Body of pancreas (tissue), 4 donors: ENCODE results near the gene PPAN. TPM values are rescaled to one million over a fixed set of nuclear protein-coding genes. Genes with fewer than 3 reads are reported as not detected.

Source experiments
- ATAC-seq: fragments of 150-250 bp; one replicate; pipeline ENCODE4 v1.9.1; 2016
- DNase-seq, 4 donors: peaks; one replicate each; pipeline ENCODE4 v3.0.0-alpha.2; 2019
- H3K27ac ChIP-seq, 4 donors: fragments of 200-600 bp; sonication (generic); 1 replicate in 3 of 4; 2 replicates in 1 of 4; pipeline versions ENCODE4 v1.5.1 to v1.6.1; 2016 to 2019; ENCODE audit warnings: mild to moderate bottlenecking in 1 of 4, mixed read lengths in 1 of 4, moderate library complexity in 1 of 4
- H3K27me3 ChIP-seq, 2 donors: fragments of 200-600 bp; sonication (generic); one replicate each; pipeline ENCODE4 v1.6.0; 2016; ENCODE audit warnings: mild to moderate bottlenecking in 1 of 2
- H3K36me3 ChIP-seq, 2 donors: fragments of 200-600 bp; sonication (generic); replicated peaks in 1 of 2; 2 replicates each; pipeline ENCODE4 v1.5.1; 2016; ENCODE audit warnings: low read depth in 2 of 2; ENCODE audit not compliant: insufficient read depth in 1 of 2
- H3K4me1 ChIP-seq: fragments of 200-600 bp; sonication (generic); one replicate; pipeline ENCODE4 v1.6.0; 2016
- H3K4me3 ChIP-seq, 2 donors: fragments of 200-600 bp; sonication (generic); 1 replicate in 1 of 2; 2 replicates in 1 of 2; pipeline ENCODE4 v1.5.1; 2016 to 2019
- H3K9me3 ChIP-seq, 3 donors: fragments of 200-600 bp; sonication (generic); 1 replicate in 2 of 3; 2 replicates in 1 of 3; pipeline ENCODE4 v1.5.1; 2016
- POLR2A ChIP-seq, 3 donors: fragments of 450-650 bp; IDR thresholded peaks; one replicate each; pipeline ENCODE4 v1.6.1; 2016; ENCODE audit warnings: antibody characterized with exemption in 3 of 3, mild to moderate bottlenecking in 2 of 3
- WGBS, 2 donors: methylation state at CpG; one replicate each; pipeline ENCODE4 v1.1.5; 2017; 5-methylcytosine and 5-hydroxymethylcytosine counted together
- intact Hi-C: fragments of 100-400 bp; cut with DNase I; formaldehyde crosslinking; loops from one replicate; pipeline ENCODE4 v1.15.1; 2023
- total RNA-seq, 2 donors: library from RNA; depleted of rRNA; stranded (reverse); fragments of >200 nt; gene quantifications; one replicate each; pipeline ENCODE4 v1.1.0, GENCODE V29; 2016
- TF ChIP-seq, protein P1 (sequence below), 7 experiments: fragments of 450-650 bp in 4 of 7; fragments of 200-600 bp in 3 of 7; sonication (generic) in 3 of 7; IDR thresholded peaks; one replicate each; pipeline ENCODE4 v1.5.1; 2016 to 2019; ENCODE audit warnings: antibody characterized with exemption in 7 of 7

Gene PPAN
- total RNA-seq, 2 donors from 2014 or later, result 11.5 to 14.0 TPM

DNA sequence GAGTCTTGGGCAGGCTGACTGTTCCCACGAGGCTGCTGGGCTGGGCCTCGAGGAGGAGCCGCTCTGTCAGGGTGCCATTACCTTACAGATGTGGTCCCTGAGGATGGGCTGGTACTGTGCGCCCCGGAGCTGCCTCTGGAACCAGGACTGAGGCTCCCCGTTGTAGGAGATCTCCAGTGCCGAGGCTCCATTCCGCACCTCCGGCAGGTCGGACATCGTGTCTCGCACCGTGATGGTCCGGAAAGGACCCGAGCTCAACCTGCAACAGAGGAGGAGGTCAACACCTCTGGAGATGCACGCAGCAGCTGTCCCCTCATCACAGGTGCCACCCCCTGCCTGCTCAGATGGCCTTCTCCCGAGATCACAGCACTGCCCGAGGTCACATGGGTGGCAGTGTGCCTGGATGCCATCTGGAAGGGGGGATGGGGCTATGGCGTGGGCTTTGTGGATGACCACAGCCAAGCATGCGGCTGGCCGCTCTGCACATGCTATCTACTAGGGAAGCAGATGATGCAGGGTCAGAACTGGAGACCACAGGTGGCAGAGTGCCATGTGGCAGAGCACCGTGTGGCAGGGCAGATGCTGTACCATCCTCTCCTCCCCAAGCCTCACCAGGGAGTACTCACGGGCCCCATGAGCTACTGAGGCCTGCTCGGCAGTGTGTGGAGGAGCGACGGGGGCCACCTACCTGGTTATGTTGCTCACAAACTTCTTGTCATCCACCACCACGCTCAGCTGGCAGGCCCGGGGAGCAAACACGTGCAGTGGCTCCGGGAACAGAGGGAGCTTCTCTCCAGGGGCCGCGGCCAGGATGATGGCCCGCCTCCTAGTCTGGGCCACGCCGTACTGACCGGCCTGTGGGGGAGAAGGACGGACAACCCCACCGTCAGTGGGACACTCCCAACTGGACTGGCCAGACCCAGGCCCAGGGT lies 31.9 kb downstream of the PPAN start:
- WGBS, 2 donors, result 85 to 88% methylated on average over 8 to 33 of the region's 38 CpGs
- Histone ChIP-seq H3K4me3 (no peak overlapping the region), H3K36me3 (peaks cover 0 to 28% of the 10 kb centered on the region in 2 donors), H3K27ac (no peak overlapping the region), H3K4me1 (no peaks in the 10 kb centered on the region), H3K27me3 (no peaks in the 10 kb centered on the region), H3K9me3 (no peaks in the 10 kb centered on the region)
- DNase-seq (no peak), ATAC-seq (no peak)
- intact Hi-C loops, result no loop called here
- TF ChIP-seq, protein P1, sequence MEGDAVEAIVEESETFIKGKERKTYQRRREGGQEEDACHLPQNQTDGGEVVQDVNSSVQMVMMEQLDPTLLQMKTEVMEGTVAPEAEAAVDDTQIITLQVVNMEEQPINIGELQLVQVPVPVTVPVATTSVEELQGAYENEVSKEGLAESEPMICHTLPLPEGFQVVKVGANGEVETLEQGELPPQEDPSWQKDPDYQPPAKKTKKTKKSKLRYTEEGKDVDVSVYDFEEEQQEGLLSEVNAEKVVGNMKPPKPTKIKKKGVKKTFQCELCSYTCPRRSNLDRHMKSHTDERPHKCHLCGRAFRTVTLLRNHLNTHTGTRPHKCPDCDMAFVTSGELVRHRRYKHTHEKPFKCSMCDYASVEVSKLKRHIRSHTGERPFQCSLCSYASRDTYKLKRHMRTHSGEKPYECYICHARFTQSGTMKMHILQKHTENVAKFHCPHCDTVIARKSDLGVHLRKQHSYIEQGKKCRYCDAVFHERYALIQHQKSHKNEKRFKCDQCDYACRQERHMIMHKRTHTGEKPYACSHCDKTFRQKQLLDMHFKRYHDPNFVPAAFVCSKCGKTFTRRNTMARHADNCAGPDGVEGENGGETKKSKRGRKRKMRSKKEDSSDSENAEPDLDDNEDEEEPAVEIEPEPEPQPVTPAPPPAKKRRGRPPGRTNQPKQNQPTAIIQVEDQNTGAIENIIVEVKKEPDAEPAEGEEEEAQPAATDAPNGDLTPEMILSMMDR (IDR thresholded peaks at IDR 0.05), result no peak
- TF ChIP-seq POLR2A (IDR thresholded peaks at IDR 0.05), result no peak

DNA sequence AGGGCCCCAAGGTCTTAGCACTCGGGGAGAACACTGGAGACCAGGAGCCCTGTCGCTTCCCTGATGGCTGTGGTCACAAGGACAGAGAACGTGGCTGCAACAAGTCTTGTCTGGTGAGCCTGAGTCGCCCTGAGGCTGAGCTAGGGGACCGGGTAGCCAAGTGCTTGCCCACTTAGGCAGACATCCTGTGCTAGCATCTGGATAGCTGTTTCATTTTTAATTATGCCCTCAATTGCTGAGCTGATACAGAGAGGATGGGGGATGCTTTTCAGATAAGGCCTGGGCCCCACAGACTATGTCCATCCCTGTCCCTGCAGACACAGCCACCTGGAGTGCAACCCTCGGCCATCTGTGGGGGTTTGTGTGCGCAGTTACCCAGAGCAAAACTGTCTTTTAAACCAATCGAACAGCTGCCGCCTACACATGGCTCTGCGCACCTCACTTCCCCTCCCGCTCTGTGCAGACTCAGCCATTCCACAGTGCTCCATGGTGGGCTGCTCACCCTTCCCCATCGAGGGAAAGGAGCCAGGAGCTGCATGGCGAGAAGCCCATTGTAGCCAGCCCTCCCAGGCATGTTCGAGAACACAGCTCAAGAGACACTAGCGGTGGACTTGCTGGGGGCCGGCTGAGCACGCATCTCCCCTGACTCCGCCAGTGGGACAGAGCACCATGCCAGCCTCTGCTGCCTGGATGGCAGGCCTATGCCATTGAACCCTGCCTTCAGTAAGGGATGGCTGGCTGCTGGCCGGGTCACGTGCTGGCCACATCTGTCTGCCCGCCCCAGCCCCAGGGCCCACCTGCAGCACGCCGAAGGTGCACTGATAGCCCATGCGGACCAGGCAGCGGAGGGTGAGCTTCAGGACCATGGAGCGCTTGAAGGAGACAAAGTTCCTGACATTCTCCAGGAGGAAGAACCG lies 33.0 kb downstream of the PPAN start:
- intact Hi-C loops, result no loop called here
- no peaks in the 10 kb centered on the region for H3K4me1 ChIP-seq
- ATAC-seq (no peak), DNase-seq (no peak)
- H3K9me3 ChIP-seq, result no peaks in the 10 kb centered on the region
- no peaks in the 10 kb centered on the region for H3K27me3 ChIP-seq
- H3K36me3 ChIP-seq, result peaks cover 0 to 31% of the 10 kb centered on the region in 2 donors
- no peak for TF ChIP-seq POLR2A (IDR thresholded peaks at IDR 0.05)
- TF ChIP-seq, protein P1 (IDR thresholded peaks at IDR 0.05), result no peak
- no peak overlapping the region for H3K4me3 ChIP-seq
- no peak overlapping the region for H3K27ac ChIP-seq
- WGBS, 2 donors, result 89 to 93% methylated on average over 11 to 22 of the region's 27 CpGs

DNA sequence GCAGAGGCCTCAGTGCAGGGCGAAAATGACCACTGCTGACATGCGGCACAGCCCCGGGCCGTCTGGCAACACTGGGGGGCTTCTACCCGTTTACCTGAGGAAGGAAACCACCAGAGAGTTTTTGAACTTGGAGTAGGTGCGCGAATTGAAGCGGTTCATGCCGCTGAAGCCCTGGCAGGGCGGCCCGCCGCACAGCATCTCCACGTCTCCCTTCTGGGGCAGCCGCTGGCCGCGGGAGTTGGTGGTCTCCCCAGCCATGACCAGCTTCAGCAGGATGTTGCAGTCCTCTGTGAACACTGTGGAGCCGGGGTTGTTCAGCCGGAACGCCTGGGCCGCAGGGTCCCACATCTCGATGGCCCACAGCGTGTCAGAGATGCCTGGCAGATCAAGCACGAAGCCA lies 33.8 kb downstream of the PPAN start:
- WGBS, 2 donors, result 96 to 97% methylated on average over 10 to 19 of the region's 23 CpGs
- H3K27me3 ChIP-seq, result no peaks in the 10 kb centered on the region
- no peak for TF ChIP-seq POLR2A (IDR thresholded peaks at IDR 0.05)
- no peaks in the 10 kb centered on the region for H3K9me3 ChIP-seq
- H3K4me1 ChIP-seq, result no peaks in the 10 kb centered on the region
- H3K27ac ChIP-seq, result no peak overlapping the region
- H3K4me3 ChIP-seq, result no peak overlapping the region
- peaks cover 0 to 32% of the 10 kb centered on the region in 2 donors for H3K36me3 ChIP-seq
- DNase-seq (no peak), ATAC-seq (no peak)
- intact Hi-C loops, result no loop called here

DNA sequence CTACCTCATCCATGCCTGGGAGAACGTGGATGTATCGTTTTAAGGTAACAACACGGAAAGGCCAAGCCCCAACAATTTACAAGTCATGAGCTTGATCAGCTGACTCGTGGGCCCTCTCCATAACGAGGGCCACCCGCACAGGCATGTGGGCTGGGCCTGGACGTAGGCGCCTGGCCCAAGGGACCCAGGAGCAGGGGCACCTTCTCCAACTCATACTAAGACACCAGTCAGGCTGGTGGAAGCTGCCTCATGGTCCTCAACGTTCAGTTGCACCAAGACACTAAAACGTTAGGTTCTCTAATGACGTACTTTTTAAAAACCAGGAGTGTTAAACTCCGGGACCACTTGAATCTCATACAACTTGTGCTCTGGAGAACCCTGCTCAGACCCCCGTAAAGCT lies 35.3 kb downstream of the PPAN start:
- ATAC-seq, result no peak
- TF ChIP-seq, protein P1 (IDR thresholded peaks at IDR 0.05), result no peak
- TF ChIP-seq POLR2A (IDR thresholded peaks at IDR 0.05), result no peak
- Histone ChIP-seq H3K4me1 (no peaks in the 10 kb centered on the region), H3K27ac (no peak overlapping the region), H3K9me3 (no peaks in the 10 kb centered on the region), H3K36me3 (peaks cover 0 to 37% of the 10 kb centered on the region in 2 donors), H3K4me3 (no peak overlapping the region), H3K27me3 (no peaks in the 10 kb centered on the region)
- intact Hi-C loops, result no loop called here
- WGBS, 2 donors, result 86 to 90% methylated on average over 10 to 13 of the region's 13 CpGs
- DNase-seq, result no peak

DNA sequence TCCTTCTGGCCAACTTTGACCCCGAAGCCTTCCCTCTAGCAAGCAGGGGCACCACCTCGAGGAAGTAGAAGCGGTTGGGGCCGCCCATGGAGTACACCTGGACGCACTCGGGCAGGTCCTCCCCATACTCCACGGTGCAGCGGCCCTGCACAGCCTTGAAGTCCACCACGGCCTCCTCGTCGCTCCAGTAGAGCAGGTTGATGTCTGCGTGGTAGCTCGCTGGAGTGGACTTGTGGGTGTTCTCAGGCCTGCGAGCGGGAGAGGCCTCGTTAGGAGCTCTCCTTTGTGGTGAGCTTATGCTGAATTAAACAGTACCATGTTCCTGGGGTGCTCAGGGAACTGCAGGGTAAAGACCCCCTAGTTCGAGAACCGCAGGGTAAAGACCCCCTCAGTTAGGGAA lies 35.8 kb downstream of the PPAN start:
- H3K27ac ChIP-seq, result no peak overlapping the region
- DNase-seq, result no peak
- H3K4me1 ChIP-seq, result no peaks in the 10 kb centered on the region
- intact Hi-C loops, result no loop called here
- H3K27me3 ChIP-seq, result no peaks in the 10 kb centered on the region
- no peak for ATAC-seq
- WGBS, 2 donors, result 94 to 97% methylated on average over 11 to 18 of the region's 18 CpGs
- H3K36me3 ChIP-seq, result peaks cover 0 to 35% of the 10 kb centered on the region in 2 donors
- TF ChIP-seq, protein P1 (IDR thresholded peaks at IDR 0.05), result no peak
- no peak for TF ChIP-seq POLR2A (IDR thresholded peaks at IDR 0.05)
- H3K4me3 ChIP-seq, result no peak overlapping the region
- no peaks in the 10 kb centered on the region for H3K9me3 ChIP-seq
